ENCODE results near the gene BTN2A1.

GRCh38 chr6:26514984-26515383 lies 57.2 kb downstream of the BTN2A1 start:
- TF ChIP-seq EP300 (IDR thresholded peaks at IDR 0.05) (no peak), POLR2AphosphoS5 (IDR thresholded peaks at IDR 0.05) (no peak), CTCF (IDR thresholded peaks at IDR 0.05) (no peak)
